NCI-H510A treated with DMSO at 0.1 percent for 48 hours (cell line): ENCODE results near the gene GOLGA8O.
"Not testable (repeated sequence)": the region's sequence is repeated elsewhere in the genome, so short reads cannot be mapped to it uniquely, and the experiment has no call there.

Source experiments
- DNase-seq: peaks from one replicate; lab custom pipeline; 2025; lab: John Stamatoyannopoulos, UW

GOLGA8O gene

GRCh38 chr15:32455534-32455933 is at the start of gene GOLGA8O:
Gene GOLGA8O, minus strand, starts transcription at chr15:32455634. Its CDS starts 98 bp downstream, at chr15:32455536.
- not testable (repeated sequence) for DNase-seq

DNA sequence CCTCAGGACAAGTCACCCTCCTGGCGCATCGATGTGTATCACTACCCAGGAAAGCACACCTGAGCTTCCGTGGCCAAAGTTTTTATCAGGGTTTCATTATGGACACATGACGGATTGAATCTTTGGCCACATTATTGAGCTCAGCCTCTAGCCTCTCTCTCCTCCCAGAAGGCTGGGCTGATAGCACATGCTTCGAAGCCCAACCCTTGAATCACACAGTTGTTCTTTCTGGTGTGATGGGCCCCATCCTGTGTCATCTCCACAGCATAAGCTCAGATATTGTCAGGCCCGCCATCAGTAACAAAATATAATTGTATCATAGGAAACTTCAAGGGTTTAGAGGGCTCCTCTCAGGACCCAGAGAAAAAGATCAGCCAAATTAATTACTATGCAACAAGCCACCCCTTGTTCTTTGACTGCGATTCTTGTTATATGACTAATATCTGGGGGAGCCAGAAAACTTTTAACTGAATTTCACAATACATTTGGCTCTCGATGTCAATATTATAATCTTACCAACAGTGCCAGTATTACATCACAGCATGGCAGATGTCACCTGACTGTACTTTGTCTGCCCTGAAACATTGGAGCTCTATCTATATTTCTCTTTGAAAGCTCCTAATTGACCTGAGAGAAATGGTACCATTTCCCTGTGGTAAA is 48.8 kb upstream of the GOLGA8O start:
- not testable (repeated sequence) for DNase-seq

DNA sequence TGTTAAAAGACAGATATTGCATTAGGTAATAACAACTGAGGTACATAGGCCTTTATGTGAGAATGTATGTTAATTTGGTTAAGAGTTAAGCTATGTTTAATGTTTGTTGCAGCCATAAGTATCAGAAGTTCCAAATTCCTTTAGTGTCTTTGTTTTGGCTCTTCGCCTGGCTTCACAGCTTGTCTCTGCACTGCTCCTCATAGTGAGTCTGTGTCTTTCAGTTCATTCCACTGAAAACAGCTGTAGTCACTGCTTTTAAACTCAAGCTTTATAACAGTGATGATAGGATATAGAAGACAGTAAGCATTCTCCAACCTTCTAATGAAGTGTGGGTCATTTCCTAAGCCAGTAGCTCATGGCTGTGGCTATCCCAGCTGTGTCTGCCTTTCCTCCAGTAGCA is 47.5 kb upstream of the GOLGA8O start:
- DNase-seq, result not testable (repeated sequence)

GRCh38 chr15:32492768-32493167 is 37.3 kb upstream of the GOLGA8O start:
- DNase-seq, result not testable (repeated sequence)

DNA sequence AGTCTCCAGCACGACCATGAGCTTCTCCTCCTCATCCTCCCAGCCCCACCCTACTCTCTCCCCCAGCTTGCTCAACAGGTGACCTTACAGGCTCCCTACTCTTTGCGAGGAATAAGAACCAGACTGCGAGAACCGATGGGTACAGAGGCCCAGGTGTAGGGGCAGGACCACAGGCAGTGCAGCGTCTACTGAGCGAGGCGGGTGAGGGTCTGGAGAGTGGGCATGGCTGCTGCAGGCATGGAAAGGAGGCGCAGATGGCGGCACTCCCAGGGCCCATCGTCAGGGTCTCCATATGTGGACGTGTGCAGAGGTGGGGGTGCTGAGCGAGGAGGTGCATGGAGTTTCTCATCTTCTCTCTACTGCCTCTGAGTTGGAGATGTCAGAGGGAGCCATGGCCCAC is 31.0 kb upstream of the GOLGA8O start:
- not testable (repeated sequence) for DNase-seq

GRCh38 chr15:32483377-32483776 is 27.9 kb upstream of the GOLGA8O start:
- DNase-seq, result not testable (repeated sequence)

- DNase-seq, result not testable (repeated sequence)
These were observed 26.2 kb upstream of the GOLGA8O start for GRCh38 chr15:32481683-32482082.

- not testable (repeated sequence) for DNase-seq
These were observed 12.6 kb upstream of the GOLGA8O start for GRCh38 chr15:32468076-32468475.

- DNase-seq, result not testable (repeated sequence)
These were observed 14.9 kb downstream of the GOLGA8O start for GRCh38 chr15:32440445-32440977.

DNA sequence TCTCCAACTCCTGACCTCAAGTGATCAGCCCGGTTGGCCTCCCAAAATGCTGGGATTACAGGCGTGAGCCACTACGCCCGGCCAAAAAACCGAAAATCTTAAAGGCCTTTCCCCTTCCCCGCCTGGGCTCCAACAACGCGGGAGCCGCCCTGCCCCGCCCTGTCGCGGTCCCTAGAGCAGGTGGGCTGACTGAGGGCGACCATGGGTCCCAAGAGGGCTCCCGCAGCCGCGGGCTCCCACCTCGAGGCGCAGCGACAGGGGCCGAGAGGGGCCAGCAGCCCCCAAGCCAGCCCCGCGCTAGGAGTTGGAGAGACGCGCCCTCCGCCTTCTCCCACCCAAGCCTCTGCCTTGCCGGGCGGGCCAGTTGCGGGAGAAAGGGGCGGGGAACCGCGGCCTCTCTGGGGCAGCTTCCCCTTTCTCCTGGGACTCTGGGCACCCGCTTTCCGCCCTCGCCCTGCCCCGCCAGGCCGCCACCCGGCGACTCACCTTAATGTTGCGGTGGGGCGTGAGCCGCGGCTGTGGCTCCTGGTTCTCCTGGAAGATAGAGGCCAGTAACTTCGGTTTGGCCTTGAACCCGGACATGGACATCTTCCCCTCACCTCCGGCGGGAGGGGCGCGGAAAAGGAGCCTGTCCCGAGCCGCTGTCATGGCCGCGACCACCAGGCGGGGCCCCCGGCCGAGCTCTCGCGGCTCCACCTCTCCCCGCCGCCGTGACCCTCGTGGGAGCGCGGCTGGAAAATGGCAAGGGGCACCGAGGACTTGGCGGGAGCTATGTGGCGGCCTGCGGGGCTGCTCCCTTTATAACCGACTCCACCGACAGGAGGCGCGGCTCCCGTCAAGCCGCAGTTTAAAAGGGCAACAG is 21.1 kb downstream of the GOLGA8O start:
- DNase-seq, result not testable (repeated sequence)

DNA sequence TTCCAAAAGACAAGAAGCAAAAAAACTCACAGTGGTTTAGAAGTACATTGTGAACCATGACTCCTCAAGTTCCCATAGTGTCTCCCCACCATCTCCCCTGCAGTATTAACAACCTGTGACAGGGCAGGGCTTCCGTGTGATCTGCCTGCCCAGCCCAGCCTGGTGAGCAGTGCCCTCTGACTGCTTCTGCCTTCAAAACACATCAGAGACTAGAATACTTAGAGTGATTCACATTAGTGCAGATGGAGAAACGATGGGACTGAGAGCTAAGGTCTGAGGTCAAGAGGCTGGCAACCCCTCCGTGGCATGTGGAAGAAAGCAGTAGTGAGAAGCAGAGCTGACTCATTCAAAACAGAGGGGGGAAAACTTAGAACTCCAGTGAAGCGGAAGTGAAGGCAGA is 27.8 kb downstream of the GOLGA8O start:
- not testable (repeated sequence) for DNase-seq

DNA sequence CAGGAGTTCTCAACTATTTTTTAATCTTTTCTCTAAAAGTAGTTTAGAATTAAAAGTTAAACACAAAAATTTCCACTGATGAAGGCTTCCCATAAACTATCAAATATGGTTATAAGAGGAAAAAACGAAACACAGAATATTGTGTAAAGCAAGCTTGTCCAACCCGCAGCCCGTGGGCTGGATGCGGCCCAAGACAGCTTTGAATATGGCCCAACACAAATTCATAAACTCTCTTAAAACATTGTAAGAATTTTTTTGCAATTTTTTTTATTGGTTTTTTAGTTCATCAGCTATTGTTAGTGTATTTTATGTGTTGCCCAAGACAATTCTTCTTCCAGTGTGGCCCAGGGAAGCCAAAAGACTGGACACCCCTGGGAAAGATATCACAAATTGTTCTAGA is 28.9 kb downstream of the GOLGA8O start:
- not testable (repeated sequence) for DNase-seq

DNA sequence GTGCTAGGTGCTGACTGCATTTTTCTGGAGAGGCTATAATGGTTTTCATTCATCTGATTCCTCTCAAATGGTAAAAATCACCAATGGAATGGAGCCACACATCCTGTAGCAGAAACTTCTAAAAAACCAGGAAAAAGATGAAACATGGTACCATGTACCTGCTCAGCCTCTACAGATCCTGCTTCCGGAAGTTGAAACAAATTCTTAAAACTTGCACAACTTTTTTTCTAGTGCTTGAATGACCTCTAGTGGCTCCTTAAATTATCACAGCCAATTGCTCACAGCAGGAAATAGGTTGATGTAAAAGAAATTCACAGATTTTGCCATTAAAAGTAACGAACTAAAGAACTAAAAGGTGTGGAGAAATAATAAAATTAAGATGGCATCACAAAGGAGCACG is 47.5 kb downstream of the GOLGA8O start:
- DNase-seq, result not testable (repeated sequence)

DNA sequence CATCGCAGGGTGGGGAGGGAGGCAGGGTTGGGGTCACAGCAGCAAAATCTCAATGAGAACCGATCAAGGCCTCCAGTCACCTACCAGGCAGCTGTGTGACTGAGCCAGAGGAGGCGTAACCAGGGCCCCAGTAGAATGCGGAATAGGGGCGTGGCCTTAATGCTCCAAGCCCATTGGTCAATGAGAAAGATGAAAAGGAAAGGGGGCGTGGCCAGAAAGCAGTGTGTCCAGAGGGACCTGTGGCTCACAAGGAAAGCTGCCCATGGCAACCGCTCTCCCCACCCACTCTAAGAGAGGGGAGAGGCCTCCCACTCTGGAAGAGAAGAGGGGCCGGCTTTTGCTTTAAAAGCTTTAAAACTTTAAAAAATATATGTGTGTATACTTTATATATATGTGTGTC is 52.2 kb downstream of the GOLGA8O start, which contains the start of gene GOLGA8K:
Gene GOLGA8K (minus strand): TSS at position 101 of the 400 bp plus-strand sequence. CDS start 98 bp downstream, at position 3.
- not testable (repeated sequence) for DNase-seq

DNA sequence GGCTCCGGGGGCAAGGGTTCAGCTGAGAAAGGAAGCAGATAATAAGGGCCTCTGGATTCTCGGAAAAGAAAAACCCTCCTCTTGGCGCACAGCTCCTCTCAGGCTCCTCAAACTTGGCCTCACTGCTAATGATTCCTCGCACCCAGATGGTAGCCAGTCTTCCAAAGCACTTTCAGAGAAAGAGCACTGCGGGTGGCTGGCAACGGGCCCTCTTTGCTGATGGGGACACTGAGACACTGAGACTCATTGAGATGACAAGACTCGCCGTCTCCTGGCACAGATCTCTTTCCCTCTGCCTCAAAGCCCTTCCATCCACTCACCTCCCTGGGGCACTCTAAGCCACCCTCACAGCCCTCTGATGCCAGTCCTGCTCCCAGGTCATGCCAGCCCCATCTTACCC is 58.9 kb downstream of the GOLGA8O start:
- DNase-seq, result not testable (repeated sequence)
